Fibroblast of skin of left biceps (primary cell): Measurements from ENCODE around the gene IL16.

ENCODE experiments used
- DNase-seq, 2 experiments: peaks; one replicate each; pipeline ENCODE4 v3.0.0-alpha.2; 2013; ENCODE audit warnings: low read depth in 2 of 2

The IL16 gene

DNA sequence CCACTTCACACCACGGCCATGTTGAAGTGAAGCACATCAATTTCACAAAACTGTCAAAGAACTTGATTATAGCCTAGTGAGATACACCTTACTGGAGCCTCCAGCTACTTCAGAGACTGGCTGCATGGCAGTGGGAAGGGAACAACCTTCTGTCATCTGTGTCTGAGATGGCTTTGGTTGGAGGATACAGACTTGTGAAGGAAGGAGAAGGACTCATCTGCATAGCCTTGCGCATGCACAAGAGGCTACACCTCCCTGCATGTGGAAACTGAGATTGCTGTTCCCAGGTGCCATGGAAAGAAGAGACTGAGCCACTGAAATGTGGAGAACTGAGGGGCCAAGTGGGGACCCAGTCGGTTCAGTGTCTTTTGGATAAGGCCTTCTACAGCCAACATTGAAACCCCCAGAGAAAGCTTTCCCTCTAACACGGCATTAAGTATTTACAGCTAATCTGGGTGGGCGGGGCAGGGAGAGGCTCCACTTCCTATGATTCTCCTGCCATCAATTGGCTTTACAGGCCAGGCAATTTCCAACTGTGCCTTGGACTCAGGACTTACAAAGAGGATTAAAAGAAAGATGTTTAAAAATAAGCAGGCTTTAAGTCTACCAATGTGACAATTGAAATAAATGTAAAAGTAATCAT lies 58.8 kb downstream of the IL16 start:
- DNase-seq = no peak

- DNase-seq = no peak
These were observed 59.3 kb downstream of the IL16 start for GRCh38 chr15:81255958-81256320.

GRCh38 chr15:81256916-81257315 lies 60.2 kb downstream of the IL16 start:
- DNase-seq = peak in 1 of 2 experiments; percentile 31

DNA sequence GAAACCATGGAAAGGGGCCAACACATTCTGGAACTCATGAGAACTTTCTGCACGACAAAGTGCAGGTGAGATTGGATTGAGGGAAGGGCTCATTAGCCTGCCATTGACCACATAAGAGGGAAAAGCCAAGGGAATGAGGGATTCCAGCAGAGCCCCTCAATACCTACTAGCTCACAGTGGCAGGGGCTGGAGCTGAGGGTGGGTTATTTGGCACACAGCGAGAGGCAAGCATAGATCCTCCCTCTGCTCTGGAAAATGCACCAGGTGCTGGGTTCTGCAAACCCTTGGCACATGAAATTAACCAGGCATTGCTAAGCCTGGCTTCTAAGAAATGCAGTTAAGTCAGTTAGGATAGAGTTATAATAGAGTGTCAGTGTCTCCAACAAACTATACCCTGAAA lies 60.8 kb downstream of the IL16 start:
- no peak for DNase-seq

GRCh38 chr15:81258455-81258854 lies 61.8 kb downstream of the IL16 start:
- DNase-seq = no peak

GRCh38 chr15:81259760-81260298 lies 63.1 kb downstream of the IL16 start:
- no peak for DNase-seq

- DNase-seq = no peak
These were observed 64.6 kb downstream of the IL16 start for GRCh38 chr15:81261172-81261811.

DNA sequence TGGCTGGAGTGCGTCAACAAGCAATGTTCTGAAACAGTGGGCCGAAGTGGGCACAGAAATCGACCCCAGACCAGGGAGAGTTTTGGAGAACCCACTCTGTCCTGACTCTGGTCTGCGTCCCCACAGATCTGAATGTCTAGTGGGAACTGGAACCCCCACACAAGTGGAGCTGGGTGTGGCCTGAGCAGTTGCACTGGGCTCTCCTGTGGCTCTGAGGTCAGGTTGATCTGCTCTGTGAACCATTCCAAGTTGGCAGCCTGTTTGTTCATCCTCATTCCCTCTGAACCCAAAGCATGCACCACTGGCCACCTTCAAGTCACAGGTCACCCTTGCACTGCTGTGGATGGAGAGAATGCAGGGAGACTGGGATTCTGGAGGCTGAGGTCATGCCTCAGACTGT lies 66.8 kb downstream of the IL16 start:
- DNase-seq = no peak

GRCh38 chr15:81264072-81264857 lies 67.6 kb downstream of the IL16 start:
- no peak for DNase-seq

- no peak for DNase-seq
These were observed 68.7 kb downstream of the IL16 start for GRCh38 chr15:81265256-81265943.

GRCh38 chr15:81265944-81266775 lies 69.5 kb downstream of the IL16 start:
- DNase-seq = peak; percentile 41 to 46

GRCh38 chr15:81268340-81268739 lies 71.7 kb downstream of the IL16 start:
- no peak for DNase-seq

DNA sequence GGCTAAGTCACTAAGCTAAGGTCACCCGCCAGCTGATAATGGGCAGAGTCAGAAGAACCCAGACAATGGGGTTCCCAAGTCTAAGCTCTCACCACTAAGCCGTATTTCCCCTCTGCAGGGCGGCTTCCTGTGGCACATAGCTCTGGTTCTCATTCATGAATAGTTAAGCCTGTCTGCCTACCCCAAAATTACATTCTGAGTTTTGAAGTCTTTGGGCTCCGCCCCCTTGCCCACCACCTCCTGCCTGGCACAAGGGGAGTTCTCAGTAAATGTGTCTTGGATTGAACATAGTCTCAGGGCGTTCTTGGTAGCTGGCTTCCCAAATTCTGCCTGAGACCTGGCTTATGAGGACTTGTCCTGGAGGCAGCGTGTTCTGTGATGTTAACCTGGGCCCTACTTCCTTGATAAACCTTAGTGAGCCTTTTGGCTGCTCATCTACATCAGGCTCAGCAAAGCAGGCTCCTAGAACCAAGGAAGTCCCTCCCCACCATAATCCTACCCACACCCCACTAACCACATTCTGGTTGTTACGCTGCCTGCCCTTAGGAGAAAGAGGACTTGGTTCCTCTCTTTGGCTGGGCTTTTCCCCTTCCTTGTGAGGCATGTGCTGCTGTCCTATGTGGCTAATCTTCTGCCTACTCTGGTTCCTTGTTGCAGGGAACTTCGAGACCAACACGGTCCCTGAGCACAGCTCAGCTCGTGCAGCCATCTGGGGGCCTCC lies 72.4 kb downstream of the IL16 start:
- no peak for DNase-seq

GRCh38 chr15:81270188-81270587 lies 73.5 kb downstream of the IL16 start:
- DNase-seq = no peak

DNA sequence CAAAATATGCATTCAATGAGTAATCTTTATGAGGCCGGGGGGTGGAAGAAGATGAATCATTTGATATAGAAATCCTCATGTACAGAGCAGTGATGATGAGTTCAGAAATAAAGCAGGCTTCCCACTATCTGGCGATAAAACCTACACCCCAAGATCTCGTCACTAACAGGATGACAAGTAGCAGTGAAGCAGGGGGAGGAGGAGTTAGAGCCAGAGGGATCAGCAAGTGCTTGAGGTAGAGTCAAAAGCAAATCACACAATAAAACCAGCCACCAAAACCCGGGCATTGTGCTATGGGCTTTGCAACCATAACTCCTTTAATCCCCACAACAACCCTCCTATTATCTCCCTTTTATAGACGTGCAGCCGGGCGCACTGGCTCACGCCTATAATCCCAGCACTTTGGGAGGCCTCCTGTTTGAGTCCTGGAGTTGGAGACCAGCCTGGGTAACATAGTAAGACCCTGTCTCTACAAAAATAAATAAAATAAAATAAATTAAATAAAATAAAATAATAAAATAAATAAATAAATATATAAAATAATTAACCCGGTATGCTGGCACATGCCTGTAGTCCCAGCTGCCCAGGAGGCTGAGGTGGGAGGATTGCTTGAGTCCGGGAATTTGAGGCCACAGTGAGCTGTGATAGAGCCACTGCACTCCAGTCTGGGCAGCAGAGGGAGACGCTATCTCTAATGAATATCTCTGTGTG lies 74.3 kb downstream of the IL16 start:
- DNase-seq = peak; percentile 42 to 51

DNA sequence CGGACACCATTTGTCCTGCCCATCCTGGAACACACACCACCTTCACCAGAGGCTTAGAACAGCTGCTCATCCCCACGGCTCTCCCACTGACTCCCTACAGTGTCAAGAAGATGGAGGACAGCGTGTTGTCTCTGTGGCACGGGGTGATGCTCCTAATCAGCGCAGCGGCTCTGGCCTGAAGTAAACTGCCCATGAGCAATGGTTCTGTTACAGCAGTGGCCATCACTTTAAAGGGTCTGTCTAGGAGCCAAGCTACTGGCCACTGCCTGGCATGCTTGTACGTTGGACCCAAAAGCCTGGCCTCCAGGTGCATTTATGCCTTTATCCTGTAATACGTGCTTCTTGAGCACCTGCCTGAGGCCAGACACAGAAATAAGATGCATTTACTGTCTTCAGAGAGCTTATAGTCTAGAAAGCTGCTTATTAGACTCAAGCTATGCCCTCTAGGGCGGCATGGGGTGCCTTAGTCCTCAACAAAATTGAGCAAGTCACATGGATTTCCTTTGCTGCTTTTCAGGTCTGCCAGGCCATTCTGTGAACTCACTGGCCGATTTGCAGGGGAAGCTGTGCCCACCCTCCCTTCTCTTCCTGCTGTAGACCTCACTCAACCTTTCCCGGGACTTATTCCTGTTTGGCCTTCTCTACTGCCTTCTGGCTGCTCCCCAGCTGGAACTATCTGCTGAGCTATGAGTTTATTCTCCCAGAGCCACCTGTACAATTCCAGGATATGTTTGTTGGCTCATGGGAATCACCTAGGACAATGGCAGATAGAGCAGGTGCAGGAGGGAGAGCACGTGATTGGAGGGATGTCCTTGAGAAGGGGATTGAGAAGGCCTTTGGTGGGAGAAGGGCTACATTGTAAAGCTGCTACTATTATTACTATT lies 75.3 kb downstream of the IL16 start:
- no peak for DNase-seq

- no peak for DNase-seq
These were observed 76.5 kb downstream of the IL16 start for GRCh38 chr15:81273200-81273599.

- no peak for DNase-seq
These were observed 77.2 kb downstream of the IL16 start for GRCh38 chr15:81273855-81274254.

- DNase-seq = no peak
These were observed 77.6 kb downstream of the IL16 start for GRCh38 chr15:81274255-81274654.
